ENCODE results near the gene GUCY2D.

Gene GUCY2D

DNA sequence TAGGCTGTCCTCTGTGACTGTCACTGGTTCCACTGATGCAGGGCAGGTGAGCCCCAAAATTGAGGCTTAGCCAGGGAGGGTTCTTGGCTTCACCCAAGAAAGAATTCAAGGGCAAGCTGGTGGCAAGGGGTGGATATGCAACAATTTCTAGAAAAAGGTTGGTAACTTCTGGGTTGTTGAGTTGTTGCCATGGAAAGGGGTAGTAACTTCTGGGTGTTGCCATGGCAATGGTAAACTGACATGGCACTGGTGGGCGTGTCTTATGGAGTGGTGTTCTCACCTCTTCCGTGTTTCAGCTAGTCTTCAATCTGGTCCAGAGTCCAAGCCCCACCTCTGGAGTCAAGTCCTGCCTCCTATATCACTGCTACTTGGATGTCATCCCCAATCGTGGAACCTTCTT, 9.5 kb upstream of the GUCY2D start:
- DNase-seq, result no peak

GRCh38 chr17:7993972-7994589, 8.3 kb upstream of the GUCY2D start:
- no peak for DNase-seq

DNA sequence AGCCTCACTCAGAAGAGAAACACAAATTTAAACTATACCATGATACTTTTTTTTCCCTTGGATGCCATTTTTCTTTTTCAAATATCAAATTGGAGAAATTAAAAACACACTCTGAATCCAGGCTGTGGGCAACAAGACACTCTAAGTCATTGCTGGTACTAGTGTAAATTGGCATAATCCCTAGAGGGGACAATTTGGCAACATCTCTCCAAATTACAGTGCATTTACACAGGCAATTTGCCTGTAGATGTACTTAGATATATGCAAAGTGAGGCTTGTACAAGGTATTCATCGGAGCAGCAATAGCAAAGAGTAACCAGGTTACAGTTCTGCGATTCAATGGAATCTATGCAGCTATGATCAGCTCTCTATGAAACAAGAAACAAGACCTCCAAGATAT, 6.7 kb upstream of the GUCY2D start:
- DNase-seq, result no peak

- DNase-seq, result peak; percentile 54
Measured at GRCh38 chr17:7997186-7997585, 5.2 kb upstream of the GUCY2D start.

DNA sequence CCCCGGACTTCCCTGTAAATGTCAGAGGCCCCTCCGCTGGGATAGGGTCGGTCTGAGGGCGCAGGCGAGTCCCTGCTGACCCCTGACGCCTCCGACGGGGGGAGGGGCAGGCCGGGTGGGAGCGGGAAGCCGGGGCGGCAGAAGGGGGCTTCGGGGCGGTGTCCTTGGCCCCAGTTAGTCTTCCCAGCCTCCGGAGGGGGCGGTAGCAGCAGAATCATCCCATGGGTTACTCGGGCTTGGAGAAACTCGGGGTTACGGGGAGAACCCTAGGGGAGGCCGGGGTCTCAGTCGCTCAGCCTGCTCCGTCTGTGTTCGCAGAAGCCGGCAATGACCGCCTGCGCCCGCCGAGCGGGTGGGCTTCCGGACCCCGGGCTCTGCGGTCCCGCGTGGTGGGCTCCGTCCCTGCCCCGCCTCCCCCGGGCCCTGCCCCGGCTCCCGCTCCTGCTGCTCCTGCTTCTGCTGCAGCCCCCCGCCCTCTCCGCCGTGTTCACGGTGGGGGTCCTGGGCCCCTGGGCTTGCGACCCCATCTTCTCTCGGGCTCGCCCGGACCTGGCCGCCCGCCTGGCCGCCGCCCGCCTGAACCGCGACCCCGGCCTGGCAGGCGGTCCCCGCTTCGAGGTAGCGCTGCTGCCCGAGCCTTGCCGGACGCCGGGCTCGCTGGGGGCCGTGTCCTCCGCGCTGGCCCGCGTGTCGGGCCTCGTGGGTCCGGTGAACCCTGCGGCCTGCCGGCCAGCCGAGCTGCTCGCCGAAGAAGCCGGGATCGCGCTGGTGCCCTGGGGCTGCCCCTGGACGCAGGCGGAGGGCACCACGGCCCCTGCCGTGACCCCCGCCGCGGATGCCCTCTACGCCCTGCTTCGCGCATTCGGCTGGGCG, 542 bp downstream of the GUCY2D start:
- DNase-seq, result no peak

DNA sequence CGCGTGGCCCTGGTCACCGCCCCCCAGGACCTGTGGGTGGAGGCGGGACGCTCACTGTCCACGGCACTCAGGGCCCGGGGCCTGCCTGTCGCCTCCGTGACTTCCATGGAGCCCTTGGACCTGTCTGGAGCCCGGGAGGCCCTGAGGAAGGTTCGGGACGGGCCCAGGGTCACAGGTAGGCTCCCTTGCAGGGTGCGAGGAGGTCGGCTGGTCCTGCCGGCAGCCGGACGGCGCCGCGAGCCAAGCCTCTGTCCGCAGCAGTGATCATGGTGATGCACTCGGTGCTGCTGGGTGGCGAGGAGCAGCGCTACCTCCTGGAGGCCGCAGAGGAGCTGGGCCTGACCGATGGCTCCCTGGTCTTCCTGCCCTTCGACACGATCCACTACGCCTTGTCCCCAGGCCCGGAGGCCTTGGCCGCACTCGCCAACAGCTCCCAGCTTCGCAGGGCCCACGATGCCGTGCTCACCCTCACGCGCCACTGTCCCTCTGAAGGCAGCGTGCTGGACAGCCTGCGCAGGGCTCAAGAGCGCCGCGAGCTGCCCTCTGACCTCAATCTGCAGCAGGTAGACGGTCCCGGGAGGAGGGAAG, 1.3 kb downstream of the GUCY2D start:
- DNase-seq, result no peak

GRCh38 chr17:8004899-8005298, 2.5 kb downstream of the GUCY2D start:
- no peak for DNase-seq

- DNase-seq, result no peak
Measured at GRCh38 chr17:8005357-8005756, 2.9 kb downstream of the GUCY2D start.

- peak; percentile 16 for DNase-seq
Measured at GRCh38 chr17:8005967-8006730, 3.7 kb downstream of the GUCY2D start.

DNA sequence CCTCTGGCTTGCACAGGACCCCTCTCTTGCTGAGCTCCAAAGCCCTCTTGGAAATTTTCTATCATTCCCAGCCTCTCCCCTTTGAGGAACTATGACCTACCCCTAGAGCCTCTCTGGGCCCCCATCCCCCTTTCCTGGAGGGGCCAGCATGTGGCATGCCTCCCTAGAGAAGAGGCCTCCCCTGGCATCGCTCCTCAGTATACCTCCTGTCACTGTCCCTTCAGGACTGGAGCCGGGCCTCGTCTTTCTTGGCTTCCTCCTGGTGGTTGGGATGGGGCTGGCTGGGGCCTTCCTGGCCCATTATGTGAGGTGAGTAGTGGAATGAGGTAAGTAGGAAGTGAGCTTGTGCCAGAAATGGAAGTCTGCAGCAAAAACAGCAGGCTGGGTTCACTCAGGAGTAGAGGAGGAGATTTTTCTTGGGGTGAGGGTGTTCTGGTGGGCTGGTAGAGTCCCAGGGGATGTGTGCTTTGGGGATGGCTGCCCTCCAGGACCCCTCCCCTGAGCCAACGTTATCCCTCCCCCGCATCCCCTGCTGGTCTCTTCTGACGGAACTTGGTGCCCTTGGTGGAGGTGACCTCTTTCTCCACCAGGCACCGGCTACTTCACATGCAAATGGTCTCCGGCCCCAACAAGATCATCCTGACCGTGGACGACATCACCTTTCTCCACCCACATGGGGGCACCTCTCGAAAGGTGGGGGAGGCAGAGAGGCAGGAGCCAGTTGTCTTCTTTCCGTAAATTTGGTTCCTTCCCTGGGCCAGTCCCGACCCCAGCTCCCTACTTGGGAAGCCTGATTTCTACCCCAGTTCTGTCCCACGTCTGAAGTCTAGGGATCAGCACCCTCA, 4.6 kb downstream of the GUCY2D start:
- DNase-seq, result no peak

DNA sequence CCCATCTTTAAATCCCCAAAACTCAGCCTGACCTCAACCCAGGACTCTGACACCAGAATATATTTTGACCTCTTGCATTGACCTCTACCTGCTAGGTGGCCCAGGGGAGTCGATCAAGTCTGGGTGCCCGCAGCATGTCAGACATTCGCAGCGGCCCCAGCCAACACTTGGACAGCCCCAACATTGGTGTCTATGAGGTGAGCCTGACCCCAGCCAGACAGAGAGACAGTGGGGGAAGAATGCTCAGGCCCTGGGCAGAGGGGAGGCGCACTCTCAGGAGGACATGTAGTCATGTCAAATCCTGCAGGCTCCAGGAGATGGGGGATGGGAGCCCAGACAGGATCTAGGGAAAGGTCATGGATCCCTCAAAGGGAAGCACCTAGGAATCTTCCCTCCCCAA, 5.4 kb downstream of the GUCY2D start:
- DNase-seq, result no peak

GRCh38 chr17:8012045-8012580, 9.7 kb downstream of the GUCY2D start:
- DNase-seq, result no peak

GRCh38 chr17:8012996-8013640, 10.7 kb downstream of the GUCY2D start:
- no peak for DNase-seq

DNA sequence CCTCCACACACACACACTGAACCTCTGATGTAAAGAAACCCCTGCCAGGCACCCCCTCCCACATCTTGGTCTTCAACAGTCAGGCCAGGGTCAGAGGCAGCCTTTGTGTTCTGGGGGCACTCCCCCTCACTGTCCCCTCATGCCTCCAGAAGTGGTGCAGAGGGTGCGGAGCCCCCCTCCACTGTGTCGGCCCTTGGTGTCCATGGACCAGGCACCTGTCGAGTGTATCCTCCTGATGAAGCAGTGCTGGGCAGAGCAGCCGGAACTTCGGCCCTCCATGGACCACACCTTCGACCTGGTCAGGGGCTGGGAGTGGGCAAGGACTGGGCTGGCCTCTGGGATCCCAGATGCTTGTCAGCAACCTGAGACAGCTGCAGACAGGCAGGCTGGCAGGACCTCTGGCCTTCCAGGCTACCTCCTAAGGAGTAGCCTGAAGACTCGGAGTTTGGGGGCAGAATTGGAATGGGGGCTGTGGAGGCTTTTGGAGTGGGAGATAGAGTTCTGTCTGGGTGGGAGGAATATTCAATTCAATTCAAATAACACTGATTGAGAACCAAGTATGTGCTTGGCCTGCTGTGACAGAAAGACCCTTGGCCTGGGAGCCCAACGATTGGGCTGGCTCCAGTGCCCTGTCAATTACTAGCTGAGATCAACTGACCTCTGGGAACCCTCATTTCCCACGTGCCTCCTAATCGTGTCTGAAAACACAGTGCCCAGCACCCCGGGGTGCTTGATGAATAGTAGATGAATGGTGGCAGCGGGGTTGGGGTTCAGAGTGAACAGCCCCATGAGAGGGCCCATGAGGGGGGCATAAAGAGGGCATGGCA, 11.5 kb downstream of the GUCY2D start:
- no peak for DNase-seq

DNA sequence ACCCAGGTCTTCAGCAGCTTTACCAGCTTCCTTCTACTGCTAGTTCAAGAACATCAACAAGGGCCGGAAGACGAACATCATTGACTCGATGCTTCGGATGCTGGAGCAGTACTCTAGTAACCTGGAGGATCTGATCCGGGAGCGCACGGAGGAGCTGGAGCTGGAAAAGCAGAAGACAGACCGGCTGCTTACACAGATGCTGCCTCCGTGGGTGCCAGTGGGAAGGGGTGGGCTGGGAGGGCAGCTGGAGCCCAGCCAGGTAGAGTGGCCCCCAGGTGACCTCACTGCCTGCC, 12.1 kb downstream of the GUCY2D start:
- DNase-seq, result no peak

- no peak for DNase-seq
Measured at GRCh38 chr17:8015236-8015956, 13.0 kb downstream of the GUCY2D start.

GRCh38 chr17:8015957-8016631, 13.7 kb downstream of the GUCY2D start:
- no peak for DNase-seq

DNA sequence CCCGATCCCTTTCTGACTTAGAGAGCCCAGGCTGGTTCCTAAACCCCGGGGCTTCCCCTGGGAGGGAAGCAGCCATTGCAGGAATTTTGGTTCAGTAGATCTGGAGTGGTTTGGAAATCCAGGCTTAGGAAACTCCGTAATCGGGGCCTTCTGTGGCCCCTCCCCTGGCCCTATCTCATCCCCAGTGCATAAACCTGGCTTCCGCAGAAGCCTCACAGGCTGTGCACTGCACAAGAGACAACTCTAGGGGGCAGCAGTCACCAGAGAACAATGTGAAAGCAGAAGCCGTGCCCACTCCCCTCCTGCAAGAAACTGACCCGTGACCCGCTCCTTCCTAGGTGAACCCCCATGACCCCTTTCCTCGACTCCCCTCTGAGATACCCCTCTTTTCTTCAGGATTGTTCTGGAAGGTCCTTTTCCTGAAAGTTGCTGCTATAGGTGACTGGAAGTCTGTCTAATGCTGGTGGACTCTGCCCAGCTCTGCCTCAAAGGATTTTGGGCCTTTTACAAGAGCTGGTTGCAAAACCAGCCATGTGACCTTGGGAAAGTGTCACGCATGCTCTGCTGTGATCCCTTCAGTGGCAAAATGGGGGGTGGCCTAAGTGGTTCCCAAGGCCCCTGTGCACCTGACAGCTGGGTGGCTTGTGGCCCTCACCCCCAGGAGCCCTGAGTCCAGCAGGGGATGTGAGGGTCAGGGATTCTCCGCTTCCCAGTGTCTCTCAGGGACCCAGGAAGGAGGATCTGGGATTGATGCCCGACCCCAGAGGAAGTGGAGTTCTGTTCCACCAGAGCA, 14.4 kb downstream of the GUCY2D start:
- DNase-seq, result peak; percentile 64

DNA sequence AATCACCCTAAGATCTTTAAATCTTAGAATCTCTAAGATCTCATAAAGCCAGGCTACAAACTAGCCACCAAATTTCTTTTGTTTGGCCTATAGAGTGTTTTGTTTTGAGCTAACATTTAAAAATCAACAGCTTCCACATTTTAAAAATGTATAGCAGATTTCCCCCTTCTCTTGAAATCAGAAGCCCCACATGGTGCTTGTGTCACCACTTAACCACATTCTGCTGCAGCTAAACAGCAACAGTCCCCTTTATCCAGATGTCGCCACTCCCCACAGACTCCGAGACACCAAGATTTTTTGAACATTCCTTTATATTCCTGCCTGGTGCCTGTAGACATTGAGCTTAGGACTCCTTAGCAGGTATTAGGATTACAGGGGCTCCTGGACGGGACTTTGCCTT, 16.0 kb downstream of the GUCY2D start:
- peak; percentile 22 for DNase-seq

All from hematopoietic multipotent progenitor cell treated with erythropoietin and hydrocortisone succinate and interleukin-3 and kit ligand, for 8 days (in vitro differentiated cells).